Mucosa of rectum (tissue), 2 donors: ENCODE results near the gene CBS.
"Not testable (repeated sequence)": the region's sequence is repeated elsewhere in the genome, so short reads cannot be mapped to it uniquely, and the experiment has no call there.

Experiments used
- H3K27ac ChIP-seq, 2 donors: one replicate each; pipeline ENCODE4 v1.7.0; 2013; ENCODE audit warnings: inconsistent platforms in 2 of 2, low read depth in 2 of 2, low read length in 2 of 2
- H3K27me3 ChIP-seq, 2 donors: one replicate each; pipeline ENCODE4 v1.7.0; 2013; ENCODE audit warnings: low read length in 2 of 2; ENCODE audit not compliant: control insufficient read depth in 2 of 2, insufficient read depth in 2 of 2
- H3K36me3 ChIP-seq, 2 donors: one replicate each; pipeline ENCODE4 v1.7.0; 2013; ENCODE audit warnings: low read length in 2 of 2; ENCODE audit not compliant: control insufficient read depth in 2 of 2, insufficient read depth in 2 of 2
- H3K4me1 ChIP-seq, 2 donors: one replicate each; pipeline ENCODE4 v1.7.0; 2013; ENCODE audit warnings: low read length in 2 of 2, mild to moderate bottlenecking in 1 of 2; ENCODE audit not compliant: control insufficient read depth in 2 of 2, insufficient read depth in 2 of 2
- H3K4me3 ChIP-seq, 2 donors: one replicate each; pipeline ENCODE4 v1.7.0; 2013; ENCODE audit warnings: low read length in 2 of 2
- H3K9ac ChIP-seq, 2 donors: one replicate each; pipeline ENCODE4 v1.7.0; 2013; ENCODE audit warnings: low read length in 2 of 2, low read depth in 1 of 2, mild to moderate bottlenecking in 1 of 2
- H3K9me3 ChIP-seq, 2 donors: one replicate each; pipeline ENCODE4 v1.7.0; 2013; ENCODE audit warnings: low read length in 2 of 2; ENCODE audit not compliant: control insufficient read depth in 2 of 2
- donor health status: healthy.
- donor health status: Normal muscosa, but diverticular disease.

The CBS gene

DNA sequence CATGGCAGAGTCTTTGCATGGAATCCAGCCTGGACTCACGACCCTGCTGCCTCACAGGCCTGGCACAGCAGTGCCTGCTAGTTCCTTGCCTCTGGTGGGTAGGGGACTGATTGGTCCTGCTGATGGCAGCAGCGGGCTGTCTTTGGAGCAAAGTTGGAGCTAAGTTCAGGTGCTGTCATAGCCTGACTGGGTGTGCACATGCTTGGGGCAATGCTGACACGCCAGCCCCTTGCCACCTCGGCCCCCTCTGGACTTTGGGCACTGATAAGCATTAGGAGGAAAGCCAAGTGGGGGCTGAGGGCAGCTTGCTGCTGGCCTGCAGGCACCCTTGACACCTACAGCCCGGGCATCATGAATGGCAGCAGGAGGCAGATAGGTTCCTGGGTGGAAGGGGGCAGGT lies 33.5 kb downstream of the CBS start:
- H3K4me3 ChIP-seq, H3K9ac ChIP-seq, H3K9me3 ChIP-seq, H3K4me1 ChIP-seq, H3K27me3 ChIP-seq, H3K27ac ChIP-seq, H3K36me3 ChIP-seq: not testable (repeated sequence)

DNA sequence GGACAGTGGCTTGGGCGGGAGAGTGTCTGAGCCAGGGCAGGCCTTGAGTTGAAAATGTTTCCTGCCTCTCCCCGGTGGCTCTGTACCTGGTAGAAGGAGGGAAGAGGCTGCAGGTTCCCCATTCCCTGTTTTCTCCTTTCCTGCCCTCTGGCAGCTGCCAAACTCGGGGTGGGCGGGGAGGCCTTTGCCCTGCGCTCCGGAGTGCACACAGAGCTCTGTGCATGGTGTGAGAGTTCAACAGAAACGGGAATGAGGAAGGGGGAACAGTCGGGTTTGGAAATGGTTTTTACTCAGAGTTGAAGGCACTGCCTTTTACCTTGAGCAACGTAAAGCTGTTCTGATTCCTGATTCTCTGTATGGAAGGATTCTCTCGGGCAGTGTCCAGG lies 37.0 kb downstream of the CBS start:
- not testable (repeated sequence) for H3K36me3 ChIP-seq, H3K27me3 ChIP-seq, H3K27ac ChIP-seq, H3K9me3 ChIP-seq, H3K4me3 ChIP-seq, H3K9ac ChIP-seq, H3K4me1 ChIP-seq

DNA sequence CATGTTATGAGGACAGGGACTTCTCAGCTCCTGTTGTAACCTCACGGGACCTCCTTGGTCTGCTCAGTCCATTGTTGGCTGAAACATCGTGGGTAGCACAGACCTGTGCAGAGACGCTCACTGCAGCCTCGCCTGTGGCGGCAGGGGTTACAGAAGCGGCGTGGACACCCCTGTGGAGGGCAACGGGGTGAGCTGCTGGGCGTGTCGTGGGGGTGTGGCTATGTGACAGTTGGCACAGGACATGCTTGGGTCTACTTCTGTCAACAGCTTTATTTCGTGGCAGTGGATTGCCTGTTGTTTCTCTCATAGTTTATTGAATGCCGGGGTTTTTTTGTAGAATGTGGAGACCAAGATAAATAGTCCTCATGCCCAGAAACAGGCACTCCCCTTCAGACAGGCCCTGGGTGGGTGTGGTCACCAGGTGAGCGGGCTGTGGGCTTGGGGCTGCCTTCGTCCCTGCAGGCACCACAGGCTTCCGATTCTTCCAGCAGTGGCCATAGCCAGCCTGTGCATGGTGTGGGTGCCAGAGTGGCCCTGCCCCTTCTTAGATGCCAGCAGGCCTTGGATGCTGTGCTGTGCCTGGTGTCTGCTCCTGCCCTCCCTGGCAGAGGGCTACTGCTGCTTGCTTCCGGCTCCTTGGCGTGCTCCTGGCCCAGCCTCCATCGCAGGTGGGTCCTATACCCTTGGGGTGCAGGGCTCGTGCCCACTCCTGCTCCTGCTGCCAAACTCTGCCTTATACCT lies 37.5 kb downstream of the CBS start:
- not testable (repeated sequence) for H3K27ac ChIP-seq, H3K36me3 ChIP-seq, H3K27me3 ChIP-seq

DNA sequence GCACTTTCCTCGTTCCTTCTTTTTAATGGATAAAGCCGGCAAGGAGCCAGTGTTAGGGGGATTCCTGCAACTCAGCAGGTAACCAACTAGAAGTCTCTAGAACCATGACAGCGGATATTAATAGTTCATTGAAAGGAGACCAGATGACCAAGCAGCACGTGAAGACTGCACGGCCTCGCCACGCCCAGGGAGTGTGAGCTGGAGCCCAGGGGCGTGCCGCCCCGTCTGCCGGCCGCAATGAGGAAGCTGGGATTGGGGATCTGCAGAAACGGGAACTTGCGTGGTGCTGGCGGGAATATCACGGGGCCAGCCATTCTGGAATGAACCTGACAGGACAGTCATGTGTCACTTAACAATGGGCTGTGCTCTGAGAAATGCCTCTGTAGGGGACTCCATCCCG lies 38.7 kb downstream of the CBS start:
- H3K9me3 ChIP-seq, result not testable (repeated sequence)

More for the DNA sequence above, 37.5 kb downstream of the CBS start:
- H3K4me1 ChIP-seq, H3K4me3 ChIP-seq, H3K9me3 ChIP-seq, H3K9ac ChIP-seq: not testable (repeated sequence)

DNA sequence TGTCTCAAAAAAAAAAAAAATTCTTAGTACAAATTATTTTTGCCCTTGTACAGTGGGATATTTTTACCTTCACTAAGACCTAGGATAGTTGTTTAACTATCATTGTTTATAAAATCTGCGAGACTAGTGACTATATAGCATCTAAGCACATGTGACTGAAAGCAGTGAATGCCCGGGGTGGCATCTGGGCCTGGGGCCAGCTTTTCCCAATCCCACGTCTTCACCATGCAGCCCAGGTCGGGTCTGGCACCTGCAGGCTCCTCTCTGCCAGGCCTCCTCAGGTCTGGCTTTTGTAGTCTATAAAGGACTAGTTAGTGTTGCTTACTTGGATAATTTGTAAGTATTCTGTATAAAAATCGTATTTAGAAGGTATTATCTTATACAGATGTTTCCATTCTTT lies 40.8 kb downstream of the CBS start:
- H3K9ac ChIP-seq, result no peak overlapping the region
- H3K4me3 ChIP-seq, result no peak overlapping the region
- no peaks in the 10 kb centered on the region for H3K9me3 ChIP-seq
- H3K27me3 ChIP-seq, result no peaks in the 10 kb centered on the region
- no peak overlapping the region for H3K27ac ChIP-seq
- no peaks in the 10 kb centered on the region for H3K4me1 ChIP-seq
- peaks cover 16 to 18% of the 10 kb centered on the region in 2 donors for H3K36me3 ChIP-seq

More for the DNA sequence above, 38.7 kb downstream of the CBS start:
- not testable (repeated sequence) for H3K27ac ChIP-seq, H3K36me3 ChIP-seq, H3K9ac ChIP-seq, H3K27me3 ChIP-seq, H3K4me1 ChIP-seq, H3K4me3 ChIP-seq

DNA sequence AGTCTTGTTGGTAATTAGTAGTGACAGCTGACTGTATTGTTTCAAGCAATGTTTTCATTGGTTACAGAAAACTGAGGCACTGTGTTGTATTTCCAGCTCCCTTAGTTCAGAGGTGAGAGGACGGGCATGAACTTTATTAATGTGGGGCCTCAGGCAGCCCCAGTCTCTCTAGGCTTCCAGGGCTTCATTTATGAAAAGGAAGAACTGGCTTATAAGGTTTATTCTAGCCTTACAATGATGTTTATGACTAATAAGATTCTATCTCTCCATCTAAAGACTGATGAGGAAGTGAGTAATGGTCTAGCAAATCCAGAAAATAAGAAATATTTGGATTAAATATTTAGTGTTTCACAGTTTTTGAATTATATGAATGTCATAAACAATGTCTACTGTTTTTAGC lies 41.5 kb downstream of the CBS start:
- Histone ChIP-seq H3K4me3 (no peak overlapping the region), H3K9ac (no peak overlapping the region), H3K9me3 (no peaks in the 10 kb centered on the region), H3K27me3 (no peaks in the 10 kb centered on the region), H3K36me3 (peaks cover 18 to 22% of the 10 kb centered on the region in 2 donors), H3K27ac (no peak overlapping the region), H3K4me1 (no peaks in the 10 kb centered on the region)

DNA sequence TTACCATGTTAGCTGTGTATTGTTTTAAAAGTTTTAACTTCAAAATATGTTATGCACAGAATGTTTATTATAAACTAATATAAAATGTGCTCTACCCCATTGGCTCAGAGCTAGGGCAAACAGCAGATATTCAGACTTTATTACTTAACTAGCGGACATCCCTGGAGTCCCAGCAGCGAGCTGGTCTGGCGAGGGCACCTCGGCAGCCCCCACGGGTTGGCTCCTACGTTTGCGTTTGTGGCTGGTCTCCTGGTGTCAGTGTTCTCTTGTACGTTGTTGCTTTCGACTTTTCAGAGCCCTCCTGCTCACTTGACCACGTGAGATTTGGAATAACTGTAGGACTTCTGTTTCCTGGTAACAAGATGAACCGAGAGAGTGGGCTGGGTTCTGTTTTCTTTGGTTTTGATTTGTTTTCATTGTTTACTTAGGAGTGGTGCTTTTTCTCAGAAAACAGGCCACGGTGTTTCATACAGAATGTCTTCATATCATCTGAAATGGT lies 44.5 kb downstream of the CBS start:
- Histone ChIP-seq H3K9ac (no peak overlapping the region), H3K9me3 (no peaks in the 10 kb centered on the region), H3K27ac (no peak overlapping the region), H3K36me3 (peaks cover 30 to 41% of the 10 kb centered on the region in 2 donors), H3K4me3 (no peak overlapping the region), H3K27me3 (no peaks in the 10 kb centered on the region), H3K4me1 (no peaks in the 10 kb centered on the region)

DNA sequence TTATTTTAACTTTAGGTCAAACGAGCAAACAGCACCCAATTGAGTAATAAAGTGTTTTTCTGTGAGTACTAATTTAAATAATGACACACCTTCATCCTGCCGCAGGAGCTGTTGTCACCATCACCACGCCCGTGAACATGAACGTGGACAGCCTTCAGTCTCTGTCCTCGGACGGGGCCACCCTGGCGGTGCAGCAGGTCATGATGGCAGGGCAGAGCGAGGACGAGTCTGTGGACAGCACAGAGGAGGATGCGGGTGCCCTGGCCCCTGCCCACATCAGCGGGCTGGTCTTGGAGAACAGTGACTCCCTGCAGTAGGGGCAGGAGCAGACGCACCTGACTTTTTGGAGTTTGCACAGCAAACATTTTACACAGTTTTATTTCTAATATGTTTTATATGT lies 45.9 kb downstream of the CBS start:
- Histone ChIP-seq H3K4me1 (no peaks in the 10 kb centered on the region), H3K27me3 (no peaks in the 10 kb centered on the region), H3K9me3 (no peaks in the 10 kb centered on the region), H3K4me3 (no peak overlapping the region), H3K36me3 (peaks cover 35 to 46% of the 10 kb centered on the region in 2 donors), H3K9ac (no peak overlapping the region), H3K27ac (no peak overlapping the region)

DNA sequence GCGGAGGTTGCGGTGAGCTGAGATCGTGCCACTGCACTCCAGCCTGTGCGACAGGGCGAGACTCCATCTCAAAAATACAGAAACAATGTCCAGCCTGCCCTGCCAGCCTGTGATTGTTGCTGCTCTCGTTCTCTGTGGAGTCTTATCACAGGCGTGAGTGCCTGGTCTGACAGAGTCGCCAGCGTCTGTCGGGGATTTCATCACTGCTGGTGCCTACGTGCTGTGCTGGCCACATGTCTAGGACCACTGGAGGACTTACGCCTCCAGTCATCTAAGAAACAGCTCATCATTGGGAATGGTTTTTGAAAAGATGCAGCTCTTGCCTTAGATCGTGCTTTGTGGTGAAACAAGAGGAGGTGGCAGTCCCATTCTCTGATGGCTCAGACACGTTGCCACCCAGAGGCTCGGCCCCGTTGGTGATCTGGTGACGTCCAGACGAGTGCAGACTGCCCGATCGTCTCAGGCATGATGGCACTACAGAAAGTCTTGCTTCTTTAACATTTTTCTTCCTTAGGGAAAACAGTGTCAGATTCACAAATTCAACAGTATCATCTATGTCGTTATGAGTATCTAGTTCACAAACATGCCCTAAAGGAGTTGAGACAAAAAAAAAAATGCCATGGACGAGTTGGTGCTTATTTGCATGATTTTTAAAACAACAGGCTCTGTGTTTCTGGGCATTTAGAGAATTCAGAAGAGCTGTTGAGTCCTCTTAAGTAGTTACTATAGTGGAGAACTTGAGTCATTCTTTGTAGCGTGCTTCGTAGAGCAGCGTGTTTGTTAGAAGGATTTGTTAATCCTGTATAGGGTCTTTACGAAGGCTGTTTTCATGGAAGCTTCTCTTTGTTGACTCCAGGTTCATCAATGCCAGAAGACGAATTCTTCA lies 47.5 kb downstream of the CBS start:
- Histone ChIP-seq H3K27me3 (no peaks in the 10 kb centered on the region), H3K36me3 (peaks cover 45 to 57% of the 10 kb centered on the region in 2 donors), H3K9me3 (no peaks in the 10 kb centered on the region), H3K4me1 (no peaks in the 10 kb centered on the region), H3K9ac (no peak overlapping the region), H3K27ac (no peak overlapping the region), H3K4me3 (no peak overlapping the region)

DNA sequence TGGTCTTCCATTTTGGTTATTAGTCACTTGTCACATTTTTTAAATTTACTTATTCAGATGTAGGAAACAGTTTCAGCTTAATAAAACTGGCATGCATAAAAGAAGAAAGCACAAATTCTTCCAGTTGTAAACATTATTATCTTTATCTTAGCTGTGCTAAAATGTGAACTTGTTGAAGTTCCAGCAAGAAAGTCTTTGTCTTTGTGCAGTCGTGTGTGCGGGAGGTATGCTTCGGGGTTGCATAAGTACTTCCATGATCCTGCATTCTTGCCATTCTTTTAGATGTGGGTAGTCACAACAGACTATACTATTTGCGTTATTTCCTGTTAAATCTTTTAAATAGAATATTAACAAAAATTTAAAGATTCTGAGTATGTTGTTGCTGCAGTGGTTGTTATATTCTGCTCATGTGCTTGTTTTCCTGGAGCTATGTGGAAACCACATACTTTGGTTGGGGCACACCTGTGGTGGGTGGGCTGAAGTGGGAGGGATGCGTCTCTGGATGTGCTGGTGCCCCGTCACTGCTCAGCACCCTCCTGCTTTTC lies 49.9 kb downstream of the CBS start:
- H3K36me3 ChIP-seq, result peaks cover 56 to 66% of the 10 kb centered on the region in 2 donors

More for the DNA sequence above, 49.9 kb downstream of the CBS start:
- no peak overlapping the region for H3K4me3 ChIP-seq
- no peaks in the 10 kb centered on the region for H3K9me3 ChIP-seq
- no peaks in the 10 kb centered on the region for H3K27me3 ChIP-seq
- H3K27ac ChIP-seq, result no peak overlapping the region
- no peak overlapping the region for H3K9ac ChIP-seq
- H3K4me1 ChIP-seq, result no peaks in the 10 kb centered on the region
